HL-60 (cell line): ENCODE data around the gene TMCO2.

Experiments
- GABPA ChIP-seq: IDR thresholded peaks from 2 replicates; pipeline ENCODE4 v1.6.1; 2012; ENCODE audit warnings: low read depth
- POLR2AphosphoS5 ChIP-seq: IDR thresholded peaks from 2 replicates; pipeline ENCODE4 v1.6.1; 2012; ENCODE audit warnings: low read depth
- SPI1 ChIP-seq: IDR thresholded peaks from 2 replicates; pipeline ENCODE4 v1.6.1; 2012; ENCODE audit warnings: low read depth, mild to moderate bottlenecking, borderline replicate concordance
- TF ChIP-seq, protein P1 (sequence below): IDR thresholded peaks from one replicate; pipeline ENCODE4 v1.5.1; 2011; ENCODE audit warnings: low read length, control low read depth, inconsistent platforms; ENCODE audit not compliant: insufficient read depth
- TF ChIP-seq, protein P2 (sequence below): IDR thresholded peaks from 2 replicates; pipeline ENCODE4 v1.6.1; 2012; ENCODE audit warnings: low read depth; ENCODE audit not compliant: insufficient replicate concordance

DNA sequence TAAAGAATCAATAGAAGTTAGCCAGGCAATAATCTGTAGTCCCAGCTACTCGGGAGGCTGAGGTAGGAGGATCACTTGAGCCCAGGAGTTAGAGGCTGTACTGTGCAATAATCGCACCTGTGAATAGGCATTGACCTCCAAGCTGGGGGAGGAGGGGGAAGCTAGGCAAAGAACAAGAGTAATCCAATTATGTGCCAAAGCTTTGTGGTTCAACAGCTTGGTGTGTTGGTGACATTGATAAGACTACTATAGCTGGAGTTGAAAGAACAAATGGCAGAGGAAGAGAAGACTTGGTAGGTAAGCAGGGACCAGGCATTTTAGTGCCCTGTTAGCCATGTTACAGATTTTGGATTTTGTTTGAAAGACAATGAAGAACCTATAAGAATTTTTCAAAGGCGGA is 2.1 kb upstream of the TMCO2 start:
- TF ChIP-seq, protein P1, sequence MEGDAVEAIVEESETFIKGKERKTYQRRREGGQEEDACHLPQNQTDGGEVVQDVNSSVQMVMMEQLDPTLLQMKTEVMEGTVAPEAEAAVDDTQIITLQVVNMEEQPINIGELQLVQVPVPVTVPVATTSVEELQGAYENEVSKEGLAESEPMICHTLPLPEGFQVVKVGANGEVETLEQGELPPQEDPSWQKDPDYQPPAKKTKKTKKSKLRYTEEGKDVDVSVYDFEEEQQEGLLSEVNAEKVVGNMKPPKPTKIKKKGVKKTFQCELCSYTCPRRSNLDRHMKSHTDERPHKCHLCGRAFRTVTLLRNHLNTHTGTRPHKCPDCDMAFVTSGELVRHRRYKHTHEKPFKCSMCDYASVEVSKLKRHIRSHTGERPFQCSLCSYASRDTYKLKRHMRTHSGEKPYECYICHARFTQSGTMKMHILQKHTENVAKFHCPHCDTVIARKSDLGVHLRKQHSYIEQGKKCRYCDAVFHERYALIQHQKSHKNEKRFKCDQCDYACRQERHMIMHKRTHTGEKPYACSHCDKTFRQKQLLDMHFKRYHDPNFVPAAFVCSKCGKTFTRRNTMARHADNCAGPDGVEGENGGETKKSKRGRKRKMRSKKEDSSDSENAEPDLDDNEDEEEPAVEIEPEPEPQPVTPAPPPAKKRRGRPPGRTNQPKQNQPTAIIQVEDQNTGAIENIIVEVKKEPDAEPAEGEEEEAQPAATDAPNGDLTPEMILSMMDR: no peak
- TF ChIP-seq, protein P2, sequence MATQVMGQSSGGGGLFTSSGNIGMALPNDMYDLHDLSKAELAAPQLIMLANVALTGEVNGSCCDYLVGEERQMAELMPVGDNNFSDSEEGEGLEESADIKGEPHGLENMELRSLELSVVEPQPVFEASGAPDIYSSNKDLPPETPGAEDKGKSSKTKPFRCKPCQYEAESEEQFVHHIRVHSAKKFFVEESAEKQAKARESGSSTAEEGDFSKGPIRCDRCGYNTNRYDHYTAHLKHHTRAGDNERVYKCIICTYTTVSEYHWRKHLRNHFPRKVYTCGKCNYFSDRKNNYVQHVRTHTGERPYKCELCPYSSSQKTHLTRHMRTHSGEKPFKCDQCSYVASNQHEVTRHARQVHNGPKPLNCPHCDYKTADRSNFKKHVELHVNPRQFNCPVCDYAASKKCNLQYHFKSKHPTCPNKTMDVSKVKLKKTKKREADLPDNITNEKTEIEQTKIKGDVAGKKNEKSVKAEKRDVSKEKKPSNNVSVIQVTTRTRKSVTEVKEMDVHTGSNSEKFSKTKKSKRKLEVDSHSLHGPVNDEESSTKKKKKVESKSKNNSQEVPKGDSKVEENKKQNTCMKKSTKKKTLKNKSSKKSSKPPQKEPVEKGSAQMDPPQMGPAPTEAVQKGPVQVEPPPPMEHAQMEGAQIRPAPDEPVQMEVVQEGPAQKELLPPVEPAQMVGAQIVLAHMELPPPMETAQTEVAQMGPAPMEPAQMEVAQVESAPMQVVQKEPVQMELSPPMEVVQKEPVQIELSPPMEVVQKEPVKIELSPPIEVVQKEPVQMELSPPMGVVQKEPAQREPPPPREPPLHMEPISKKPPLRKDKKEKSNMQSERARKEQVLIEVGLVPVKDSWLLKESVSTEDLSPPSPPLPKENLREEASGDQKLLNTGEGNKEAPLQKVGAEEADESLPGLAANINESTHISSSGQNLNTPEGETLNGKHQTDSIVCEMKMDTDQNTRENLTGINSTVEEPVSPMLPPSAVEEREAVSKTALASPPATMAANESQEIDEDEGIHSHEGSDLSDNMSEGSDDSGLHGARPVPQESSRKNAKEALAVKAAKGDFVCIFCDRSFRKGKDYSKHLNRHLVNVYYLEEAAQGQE: no peak
- TF ChIP-seq GABPA: no peak
- TF ChIP-seq POLR2AphosphoS5: no peak
- TF ChIP-seq SPI1: no peak
